ENCODE results near the gene OSBPL7. TPM values are rescaled to one million over a fixed set of nuclear protein-coding genes. Genes with fewer than 3 reads are reported as not detected.

Gene OSBPL7
- total and polyA plus RNA-seq, 2 of the 13 experiments (the other 11 are each of a cell fraction or from before 2014, with no cell fraction given), result 4.7 to 6.6 TPM

DNA sequence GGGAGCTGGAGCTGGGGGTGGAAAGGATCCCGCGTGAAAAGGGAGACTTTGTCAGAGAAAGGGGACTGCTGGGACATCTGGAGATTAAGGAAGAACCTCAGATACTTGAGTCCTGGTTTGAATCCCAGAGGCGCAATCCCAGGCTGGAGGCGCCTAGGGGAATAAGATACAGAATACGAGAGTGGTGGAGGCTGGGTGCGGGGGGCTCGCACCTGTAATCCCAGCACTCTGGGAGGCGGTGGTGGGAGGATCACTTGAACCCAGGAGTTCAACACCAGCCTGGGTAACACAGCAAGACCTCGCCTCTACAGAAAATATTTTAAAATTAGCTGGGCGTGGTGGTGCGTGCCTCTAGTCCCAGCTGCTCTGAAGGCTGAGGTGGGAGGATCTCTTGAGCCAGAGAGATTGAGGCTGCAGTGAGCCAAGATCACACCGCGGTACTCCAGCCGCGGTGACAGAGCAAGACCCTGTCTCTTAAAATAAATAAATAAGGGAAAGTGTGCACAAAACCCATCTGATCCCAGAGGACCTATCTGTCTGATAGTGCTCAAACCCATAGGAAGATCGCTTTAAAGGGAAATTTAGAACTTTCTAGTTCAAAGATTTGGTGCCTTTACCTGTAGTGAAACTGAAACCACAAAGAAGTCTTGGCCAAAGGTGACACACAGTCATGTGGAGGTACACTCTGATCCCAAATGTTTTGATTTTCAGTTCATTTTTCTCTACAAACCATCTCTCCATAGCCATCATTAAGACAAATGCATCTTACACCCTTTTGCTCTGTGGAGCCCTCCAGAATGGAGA is 20.1 kb upstream of the OSBPL7 start (continued):
- TF ChIP-seq MTF1 (CRISPR knock-in tag; IDR thresholded peaks at IDR 0.05) (no peak), ZBTB1 (CRISPR knock-in tag; IDR thresholded peaks at IDR 0.05; ENCODE audit: borderline replicate concordance) (no peak), ASH2L (IDR thresholded peaks at IDR 0.05; ENCODE audit: insufficient read length, low read depth, low read length) (peak; percentile 27), BRCA1 (CRISPR knock-in tag; IDR thresholded peaks at IDR 0.05) (no peak), NFE2 (CRISPR knock-in tag; IDR thresholded peaks at IDR 0.05) (no peak), ARID2 (CRISPR knock-in tag; IDR thresholded peaks at IDR 0.05; ENCODE audit: borderline replicate concordance) (no peak), ZNF547 (CRISPR knock-in tag; IDR thresholded peaks at IDR 0.05) (no peak), ZNF773 (CRISPR knock-in tag; IDR thresholded peaks at IDR 0.05; ENCODE audit: borderline replicate concordance) (no peak), MYC (CRISPR knock-in tag; IDR thresholded peaks at IDR 0.05; ENCODE audit: borderline replicate concordance) (no peak), JDP2 (CRISPR knock-in tag; IDR thresholded peaks at IDR 0.05; ENCODE audit: borderline replicate concordance) (no peak), IKZF1 (IDR thresholded peaks at IDR 0.05) (no peak), SUZ12 (IDR thresholded peaks at IDR 0.05; ENCODE audit: low read depth, low read length) (no peak), LCORL (IDR thresholded peaks at IDR 0.05) (no peak), LCORL (CRISPR knock-in tag; IDR thresholded peaks at IDR 0.05) (no peak), SIN3B (IDR thresholded peaks at IDR 0.05; ENCODE audit: low read length) (no peak), KDM3A (CRISPR knock-in tag; IDR thresholded peaks at IDR 0.05; ENCODE audit: low read depth) (no peak), ZNF616 (CRISPR knock-in tag; IDR thresholded peaks at IDR 0.05; ENCODE audit: low read depth) (no peak), ZNF256 (CRISPR knock-in tag; conservative IDR thresholded peaks at IDR 0.05) (no peak), ZFP62 (CRISPR knock-in tag; IDR thresholded peaks at IDR 0.05) (no peak), SPEN (CRISPR knock-in tag; IDR thresholded peaks at IDR 0.05; ENCODE audit: low read depth) (no peak)
- TF ChIP-seq, protein P1, sequence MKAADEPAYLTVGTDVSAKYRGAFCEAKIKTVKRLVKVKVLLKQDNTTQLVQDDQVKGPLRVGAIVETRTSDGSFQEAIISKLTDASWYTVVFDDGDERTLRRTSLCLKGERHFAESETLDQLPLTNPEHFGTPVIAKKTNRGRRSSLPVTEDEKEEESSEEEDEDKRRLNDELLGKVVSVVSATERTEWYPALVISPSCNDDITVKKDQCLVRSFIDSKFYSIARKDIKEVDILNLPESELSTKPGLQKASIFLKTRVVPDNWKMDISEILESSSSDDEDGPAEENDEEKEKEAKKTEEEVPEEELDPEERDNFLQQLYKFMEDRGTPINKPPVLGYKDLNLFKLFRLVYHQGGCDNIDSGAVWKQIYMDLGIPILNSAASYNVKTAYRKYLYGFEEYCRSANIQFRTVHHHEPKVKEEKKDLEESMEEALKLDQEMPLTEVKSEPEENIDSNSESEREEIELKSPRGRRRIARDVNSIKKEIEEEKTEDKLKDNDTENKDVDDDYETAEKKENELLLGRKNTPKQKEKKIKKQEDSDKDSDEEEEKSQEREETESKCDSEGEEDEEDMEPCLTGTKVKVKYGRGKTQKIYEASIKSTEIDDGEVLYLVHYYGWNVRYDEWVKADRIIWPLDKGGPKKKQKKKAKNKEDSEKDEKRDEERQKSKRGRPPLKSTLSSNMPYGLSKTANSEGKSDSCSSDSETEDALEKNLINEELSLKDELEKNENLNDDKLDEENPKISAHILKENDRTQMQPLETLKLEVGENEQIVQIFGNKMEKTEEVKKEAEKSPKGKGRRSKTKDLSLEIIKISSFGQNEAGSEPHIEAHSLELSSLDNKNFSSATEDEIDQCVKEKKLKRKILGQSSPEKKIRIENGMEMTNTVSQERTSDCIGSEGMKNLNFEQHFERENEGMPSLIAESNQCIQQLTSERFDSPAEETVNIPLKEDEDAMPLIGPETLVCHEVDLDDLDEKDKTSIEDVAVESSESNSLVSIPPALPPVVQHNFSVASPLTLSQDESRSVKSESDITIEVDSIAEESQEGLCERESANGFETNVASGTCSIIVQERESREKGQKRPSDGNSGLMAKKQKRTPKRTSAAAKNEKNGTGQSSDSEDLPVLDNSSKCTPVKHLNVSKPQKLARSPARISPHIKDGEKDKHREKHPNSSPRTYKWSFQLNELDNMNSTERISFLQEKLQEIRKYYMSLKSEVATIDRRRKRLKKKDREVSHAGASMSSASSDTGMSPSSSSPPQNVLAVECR (CRISPR knock-in tag; IDR thresholded peaks at IDR 0.05; ENCODE audit: borderline replicate concordance), result no peak
- TF ChIP-seq, protein P2, sequence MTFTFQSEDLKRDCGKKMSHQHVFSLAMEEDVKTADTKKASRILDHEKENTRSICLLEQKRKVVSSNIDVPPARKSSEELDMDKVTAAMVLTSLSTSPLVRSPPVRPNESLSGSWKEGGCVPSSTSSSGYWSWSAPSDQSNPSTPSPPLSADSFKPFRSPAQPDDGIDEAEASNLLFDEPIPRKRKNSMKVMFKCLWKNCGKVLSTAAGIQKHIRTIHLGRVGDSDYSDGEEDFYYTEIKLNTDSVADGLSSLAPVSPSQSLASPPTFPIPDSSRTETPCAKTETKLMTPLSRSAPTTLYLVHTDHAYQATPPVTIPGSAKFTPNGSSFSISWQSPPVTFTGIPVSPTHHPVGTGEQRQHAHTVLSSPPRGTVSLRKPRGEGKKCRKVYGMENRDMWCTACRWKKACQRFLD (CRISPR knock-in tag; IDR thresholded peaks at IDR 0.05; ENCODE audit: borderline replicate concordance), result no peak
- TF ChIP-seq, protein P3, sequence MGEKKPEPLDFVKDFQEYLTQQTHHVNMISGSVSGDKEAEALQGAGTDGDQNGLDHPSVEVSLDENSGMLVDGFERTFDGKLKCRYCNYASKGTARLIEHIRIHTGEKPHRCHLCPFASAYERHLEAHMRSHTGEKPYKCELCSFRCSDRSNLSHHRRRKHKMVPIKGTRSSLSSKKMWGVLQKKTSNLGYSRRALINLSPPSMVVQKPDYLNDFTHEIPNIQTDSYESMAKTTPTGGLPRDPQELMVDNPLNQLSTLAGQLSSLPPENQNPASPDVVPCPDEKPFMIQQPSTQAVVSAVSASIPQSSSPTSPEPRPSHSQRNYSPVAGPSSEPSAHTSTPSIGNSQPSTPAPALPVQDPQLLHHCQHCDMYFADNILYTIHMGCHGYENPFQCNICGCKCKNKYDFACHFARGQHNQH (CRISPR knock-in tag; IDR thresholded peaks at IDR 0.05), result 0 out of 2 replicates have a peak, but pooled peaks have one; percentile 3
- TF ChIP-seq, protein P4, sequence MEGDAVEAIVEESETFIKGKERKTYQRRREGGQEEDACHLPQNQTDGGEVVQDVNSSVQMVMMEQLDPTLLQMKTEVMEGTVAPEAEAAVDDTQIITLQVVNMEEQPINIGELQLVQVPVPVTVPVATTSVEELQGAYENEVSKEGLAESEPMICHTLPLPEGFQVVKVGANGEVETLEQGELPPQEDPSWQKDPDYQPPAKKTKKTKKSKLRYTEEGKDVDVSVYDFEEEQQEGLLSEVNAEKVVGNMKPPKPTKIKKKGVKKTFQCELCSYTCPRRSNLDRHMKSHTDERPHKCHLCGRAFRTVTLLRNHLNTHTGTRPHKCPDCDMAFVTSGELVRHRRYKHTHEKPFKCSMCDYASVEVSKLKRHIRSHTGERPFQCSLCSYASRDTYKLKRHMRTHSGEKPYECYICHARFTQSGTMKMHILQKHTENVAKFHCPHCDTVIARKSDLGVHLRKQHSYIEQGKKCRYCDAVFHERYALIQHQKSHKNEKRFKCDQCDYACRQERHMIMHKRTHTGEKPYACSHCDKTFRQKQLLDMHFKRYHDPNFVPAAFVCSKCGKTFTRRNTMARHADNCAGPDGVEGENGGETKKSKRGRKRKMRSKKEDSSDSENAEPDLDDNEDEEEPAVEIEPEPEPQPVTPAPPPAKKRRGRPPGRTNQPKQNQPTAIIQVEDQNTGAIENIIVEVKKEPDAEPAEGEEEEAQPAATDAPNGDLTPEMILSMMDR (CRISPR knock-in tag; IDR thresholded peaks at IDR 0.05), result no peak

Measured in HepG2 (cell line).